ENCODE measurements around the gene EXOC1. TPM values are rescaled to one million over a fixed set of nuclear protein-coding genes. Genes with fewer than 3 reads are reported as not detected.
"Not testable (repeated sequence)": the region's sequence is repeated elsewhere in the genome, so short reads cannot be mapped to it uniquely, and the experiment has no call there.

Gene EXOC1
- polyA plus RNA-seq (2013, experiment 1 of 2; ENCODE audit: insufficient read length): 28.2 TPM
- 27.4 TPM for polyA plus RNA-seq (2013, experiment 2 of 2; ENCODE audit: insufficient read length)

- peak; percentile 97 for DNase-seq
Measured at GRCh38 chr4:55853484-55854046, at the start of gene EXOC1. TSS of gene EXOC1 (plus strand) at chr4:55853648. CDS start at chr4:55858324, 4,676 bp downstream.

- no peak for DNase-seq
Measured at GRCh38 chr4:55807556-55807955, 45.9 kb upstream of the EXOC1 start.

DNA sequence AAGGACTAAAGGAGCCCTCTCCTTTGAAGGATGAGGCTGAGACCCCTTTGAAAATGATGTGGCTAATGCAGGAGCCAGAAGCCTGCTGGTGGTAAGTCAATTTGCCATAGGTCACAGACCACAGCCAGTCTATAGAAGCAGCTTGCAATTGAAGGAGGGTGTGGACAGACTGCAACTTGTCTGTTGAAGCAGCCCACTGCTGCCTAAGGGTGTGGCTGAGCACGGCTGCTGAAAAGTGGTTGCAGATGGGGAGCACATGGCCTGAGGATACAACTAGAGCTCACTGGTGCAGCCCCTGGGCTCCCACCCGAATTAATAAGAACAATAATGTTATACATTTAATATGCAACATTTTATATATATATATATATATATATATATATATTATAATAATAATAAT, 45.3 kb upstream of the EXOC1 start:
- DNase-seq: no peak

- DNase-seq: no peak
Measured at GRCh38 chr4:55808632-55809031, 44.8 kb upstream of the EXOC1 start.

GRCh38 chr4:55817691-55818090, 35.8 kb upstream of the EXOC1 start:
- no peak for DNase-seq

DNA sequence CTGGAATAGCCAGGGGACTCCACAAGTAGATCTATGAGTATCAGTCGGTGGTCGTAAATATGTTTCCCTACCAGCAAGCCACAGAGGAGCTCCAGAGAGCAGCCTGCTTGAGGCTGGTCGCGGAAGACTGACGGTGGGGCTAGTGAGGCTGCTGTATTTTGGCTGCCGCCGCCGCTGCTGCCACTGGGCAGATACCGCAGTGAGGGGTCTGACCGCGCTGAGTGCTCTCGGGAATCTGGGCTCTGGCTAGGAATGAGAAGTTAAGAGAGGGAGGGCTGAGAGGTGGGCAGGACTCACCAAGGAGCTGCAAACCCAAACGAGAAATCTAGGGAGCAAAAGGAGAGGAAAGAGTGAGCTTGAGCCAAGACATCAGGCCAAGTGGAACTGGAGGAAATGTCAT, 33.8 kb upstream of the EXOC1 start, which contains the start of gene EXOC1L:
Gene EXOC1L (plus strand): TSS at position 157 of the 400 bp plus-strand sequence. CDS start 237 bp downstream, at position 394.
- peak; percentile 31 for DNase-seq

DNA sequence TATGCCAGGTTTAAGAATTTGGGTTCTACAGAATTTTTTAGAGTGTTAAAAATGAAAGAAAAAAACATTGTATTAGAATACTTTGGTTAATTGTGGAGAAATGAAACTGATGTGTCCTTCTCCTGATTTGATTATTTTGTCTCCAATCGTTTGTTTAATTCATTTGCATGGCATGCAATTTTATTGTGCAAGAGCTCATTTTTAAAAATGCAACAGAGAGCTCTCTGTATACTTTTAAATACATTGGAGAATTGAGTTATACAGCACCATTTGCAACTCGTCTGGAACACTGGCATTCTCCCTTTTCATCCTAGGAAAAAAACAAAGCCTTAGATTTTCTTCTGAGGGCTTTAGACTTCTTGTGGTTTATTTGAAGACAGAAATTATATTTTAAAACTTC, 33.2 kb upstream of the EXOC1 start:
- DNase-seq: no peak

- no peak for DNase-seq
Measured at GRCh38 chr4:55822329-55822728, 31.1 kb upstream of the EXOC1 start.

DNA sequence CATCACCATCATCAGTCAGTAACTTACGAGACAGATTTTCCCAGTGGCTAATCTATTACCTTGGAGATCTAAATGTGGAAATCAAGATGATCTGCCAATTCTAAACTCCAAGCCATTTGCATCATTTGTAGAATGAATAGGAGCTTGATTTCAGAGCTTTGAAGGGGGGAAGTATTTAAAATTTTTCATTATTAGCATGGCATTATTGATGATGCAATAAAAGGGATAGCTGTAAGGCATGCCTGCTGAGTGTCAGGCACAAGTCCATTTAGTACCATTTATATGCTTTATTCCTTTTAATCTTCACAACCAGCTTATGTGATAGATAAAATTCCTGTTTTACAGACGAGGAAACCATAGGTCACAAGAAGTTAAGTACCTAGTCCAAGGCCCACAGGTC, 28.6 kb upstream of the EXOC1 start:
- DNase-seq: no peak

DNA sequence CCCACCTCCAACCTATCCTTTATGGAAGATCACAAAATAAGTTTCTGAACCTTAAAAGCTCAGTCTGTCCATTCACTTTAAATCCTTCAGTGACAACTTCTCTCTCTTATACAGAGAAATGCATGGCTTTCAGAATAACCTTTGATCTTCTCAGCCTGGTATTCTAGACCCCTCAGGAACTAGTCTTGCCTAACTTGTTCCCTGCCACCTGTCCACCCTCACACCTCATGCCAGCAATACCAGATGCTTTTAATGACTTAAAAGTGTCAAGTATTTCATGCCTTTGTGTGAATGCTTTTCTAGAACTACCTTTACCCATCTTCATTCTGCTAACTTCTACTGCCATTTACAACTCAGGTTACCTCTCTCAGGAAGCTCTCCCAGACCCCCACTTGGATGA, 26.5 kb upstream of the EXOC1 start:
- no peak for DNase-seq

DNA sequence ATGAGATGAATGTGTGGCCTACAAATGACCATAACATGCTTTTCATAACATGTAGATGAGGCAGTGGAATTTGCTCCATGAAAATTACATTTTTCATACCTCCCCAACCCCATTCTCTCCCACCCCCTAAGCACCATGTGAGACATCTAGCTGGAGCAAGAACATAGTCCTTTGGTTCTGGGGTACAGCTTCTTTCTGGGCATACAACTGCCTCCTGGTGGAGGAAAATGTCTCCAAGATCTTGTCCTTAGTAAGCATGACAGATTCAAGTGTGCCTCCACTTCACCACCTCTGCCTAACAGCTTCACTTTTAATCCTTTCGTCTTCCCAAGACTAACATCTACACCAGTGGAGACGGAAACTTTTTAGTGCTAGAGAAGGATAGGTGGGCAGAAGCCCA, 25.9 kb upstream of the EXOC1 start:
- DNase-seq: no peak

- no peak for DNase-seq
Measured at GRCh38 chr4:55830048-55830447, 23.4 kb upstream of the EXOC1 start.

DNA sequence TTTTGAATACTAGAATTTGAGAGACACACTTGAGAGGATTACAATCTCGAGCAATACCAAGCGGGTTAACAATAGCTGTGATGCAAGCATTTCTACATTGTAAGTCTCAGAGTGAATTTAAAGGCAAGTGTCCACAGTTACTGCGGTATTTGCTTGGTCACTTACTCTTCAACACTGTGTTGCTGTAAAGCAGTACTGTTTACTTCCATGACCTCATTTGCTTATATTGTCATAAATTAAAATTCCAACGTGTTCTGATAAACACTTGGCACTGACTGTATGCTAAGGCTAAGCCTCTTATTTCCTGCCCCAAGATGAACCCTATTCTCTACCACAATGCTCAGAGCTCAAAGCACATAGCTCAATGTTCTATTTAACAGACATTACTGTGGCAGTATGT, 22.7 kb upstream of the EXOC1 start:
- DNase-seq: no peak

DNA sequence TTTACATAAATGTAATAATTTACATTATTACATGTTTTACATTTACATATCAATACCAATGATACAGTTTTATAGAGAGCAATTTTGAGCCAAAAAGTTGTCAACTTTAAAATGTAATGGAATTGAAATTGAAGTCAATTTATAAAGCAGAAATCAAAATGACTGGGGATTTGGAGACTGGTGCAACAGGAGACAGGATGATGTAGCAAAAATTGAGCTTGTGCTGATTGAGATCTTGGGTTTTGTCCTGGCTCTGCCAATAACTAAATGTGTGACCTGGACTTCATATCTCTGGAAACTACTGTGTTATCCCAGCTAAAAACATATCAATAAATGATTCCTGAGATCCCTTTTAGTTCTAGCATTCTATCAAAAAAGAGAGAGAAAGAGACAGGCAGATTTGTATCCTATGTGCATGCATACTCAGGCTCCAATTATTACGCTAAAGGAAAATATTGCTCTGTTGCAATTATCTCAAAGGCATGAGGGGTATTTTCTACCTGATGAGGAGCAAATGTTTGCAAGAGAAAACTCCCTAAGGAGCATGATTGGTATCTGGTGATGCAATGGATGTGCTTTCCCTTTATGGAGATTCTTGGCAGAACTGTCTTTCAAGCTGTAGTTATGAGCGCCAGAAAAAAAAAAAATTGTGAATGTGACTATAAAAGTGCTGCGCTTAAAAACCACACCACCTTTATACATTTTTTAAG, 19.2 kb upstream of the EXOC1 start:
- no peak for DNase-seq

GRCh38 chr4:55837903-55838302, 15.5 kb upstream of the EXOC1 start:
- no peak for DNase-seq

GRCh38 chr4:55838356-55838755, 15.1 kb upstream of the EXOC1 start:
- DNase-seq: peak; percentile 13

DNA sequence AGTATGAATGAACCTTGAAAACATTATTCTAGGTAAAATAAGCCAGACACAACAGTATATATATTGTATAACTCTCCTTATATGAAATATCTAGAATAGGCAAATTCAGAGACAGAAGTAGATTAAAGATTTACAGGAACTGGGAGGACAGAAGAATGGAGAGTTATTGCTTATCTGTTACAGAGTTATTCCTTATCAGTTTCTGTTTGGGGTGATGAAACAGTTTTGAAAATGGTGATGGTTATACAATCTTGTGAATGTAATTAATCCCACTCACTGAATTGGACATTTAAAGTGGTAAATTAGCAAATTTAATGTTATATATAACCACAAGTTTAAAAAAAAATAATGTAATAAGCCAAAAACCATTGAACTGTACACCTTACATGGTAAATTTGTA, 14.5 kb upstream of the EXOC1 start:
- DNase-seq: no peak

GRCh38 chr4:55840956-55841355, 12.5 kb upstream of the EXOC1 start:
- no peak for DNase-seq

DNA sequence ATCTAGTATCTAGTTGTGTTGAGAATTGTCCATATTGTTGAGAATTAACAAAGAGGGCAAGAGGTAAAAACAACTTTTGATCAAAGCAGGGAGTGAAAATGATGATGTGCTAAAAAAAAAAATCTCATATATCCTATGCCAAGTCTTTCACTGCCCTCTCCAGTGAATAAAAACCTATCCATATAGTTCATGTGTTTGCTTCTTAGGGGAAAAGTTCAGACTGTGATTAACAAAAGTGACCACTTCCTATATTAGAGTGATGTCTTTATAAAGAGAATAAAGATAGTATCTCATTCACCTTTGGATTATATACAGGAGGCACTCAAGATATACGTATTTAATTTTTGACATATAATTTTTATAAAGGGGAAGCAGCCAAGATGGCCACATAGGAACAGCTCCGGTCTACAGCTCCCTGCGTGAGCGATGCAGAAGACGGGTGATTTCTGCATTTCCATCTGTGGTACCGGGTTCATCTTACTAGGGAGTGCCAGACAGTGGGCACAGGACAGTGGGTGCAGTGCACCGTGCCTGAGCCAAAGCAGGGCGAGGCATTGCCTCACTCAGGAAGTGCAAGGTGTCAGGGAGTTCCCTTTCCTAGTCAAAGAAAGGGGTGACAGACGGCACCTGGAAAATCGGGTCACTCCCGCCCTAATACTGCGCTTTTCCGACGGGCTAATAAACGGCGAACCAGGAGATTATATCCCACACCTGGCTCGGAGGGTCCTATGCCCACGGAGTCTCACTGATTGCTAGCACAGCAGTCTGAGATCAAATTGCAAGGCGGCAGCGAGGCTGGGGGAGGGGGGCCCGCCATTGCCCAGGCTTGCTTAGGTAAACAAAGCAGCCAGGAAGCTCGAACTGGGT, 11.8 kb upstream of the EXOC1 start:
- not testable (repeated sequence) for DNase-seq

- not testable (repeated sequence) for DNase-seq
Measured at GRCh38 chr4:55842312-55842711, 11.1 kb upstream of the EXOC1 start.

DNA sequence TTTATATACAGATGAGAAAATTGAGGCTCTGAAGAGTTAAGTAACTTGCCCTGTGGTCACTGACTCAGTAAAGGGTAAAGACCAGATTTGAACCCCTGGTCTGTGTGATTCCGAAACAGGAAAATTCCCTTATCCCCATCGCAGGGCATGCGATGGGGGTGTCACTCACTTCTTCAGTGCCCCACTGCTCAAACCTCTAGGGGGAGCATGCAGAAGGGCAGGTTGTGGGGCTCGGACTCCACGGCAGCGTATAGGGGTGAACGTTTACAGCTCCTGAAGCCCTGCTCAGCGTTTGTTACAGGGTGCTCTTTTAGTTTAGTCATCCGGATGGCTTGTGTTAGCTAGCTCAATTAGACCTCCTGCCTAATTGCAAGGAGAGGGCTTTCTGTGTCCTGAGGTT, 3.7 kb upstream of the EXOC1 start:
- DNase-seq: no peak

DNA sequence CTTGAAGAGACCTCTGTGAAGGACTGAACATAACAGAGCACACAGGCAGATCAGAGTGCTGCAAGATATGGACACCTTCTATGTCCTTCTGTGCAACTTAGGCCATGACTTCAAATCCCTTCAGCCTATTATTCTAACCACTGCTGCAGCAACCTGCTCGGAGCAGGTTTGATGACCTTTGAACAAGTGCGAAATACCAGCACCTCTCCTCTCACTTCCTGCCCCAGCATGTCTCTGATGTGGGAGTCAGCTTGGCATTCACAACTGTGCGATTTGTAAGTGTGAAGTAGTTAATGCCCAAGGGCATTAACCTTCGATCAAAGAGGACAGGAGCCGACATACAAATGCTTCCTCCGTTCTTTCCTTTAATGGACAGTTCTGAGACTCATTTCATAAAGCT, 1.6 kb upstream of the EXOC1 start:
- DNase-seq: no peak

- DNase-seq: no peak
Measured at GRCh38 chr4:55854129-55854528, 681 bp downstream of the EXOC1 start.

All from fibroblast of skin of abdomen (primary cell).